Endothelial cell of umbilical vein (primary cell): ENCODE results near the gene FNDC5. TPM values are rescaled to one million over a fixed set of nuclear protein-coding genes. Genes with fewer than 3 reads are reported as not detected.

Experiments used
- BruUV-seq: library from RNA; stranded (reverse); fragments of 400-500 nt; replicated peaks from 2 replicates; lab custom pipeline; 2021; lab: Mats Ljungman, UMichigan
- CTCF ChIA-PET: fragments of 300-600, 350-600 bp; sonication (Branson Sonifier 250); formaldehyde crosslinking; loops from one replicate; lab custom pipeline; 2021; ENCODE audit warnings: antibody characterized with exemption, inconsistent platforms; lab: Charles Lee
- POLR2A ChIA-PET: fragments of 300-600, 350-600 bp; sonication (Branson Sonifier 250); formaldehyde crosslinking; loops from one replicate; lab custom pipeline; 2021; ENCODE audit warnings: antibody characterized with exemption, inconsistent platforms; lab: Charles Lee
- DNase-seq: peaks from one replicate; pipeline ENCODE4 v3.0.0-alpha.2; 2011; ENCODE audit warnings: low read depth, low spot score
- FAIRE-seq: peaks from 2 replicates; lab custom pipeline; 2011; peaks lifted over from hg19 to GRCh38; lab: Jason Lieb, UNC
- H2AFZ ChIP-seq: 2 replicates; pipeline ENCODE4 v1.6.0; 2012; ENCODE audit warnings: low read depth, low read length, control low read depth, inconsistent platforms
- H3K27ac ChIP-seq: 2 replicates; pipeline ENCODE4 v1.5.1; 2011; ENCODE audit warnings: low read depth, mild to moderate bottlenecking, control low read depth, low read length, moderate library complexity; ENCODE audit not compliant: insufficient read depth
- H3K27me3 ChIP-seq, 2 experiments: 2 replicates each; pipeline versions ENCODE4 v1.6.0 to v1.6.1; 2011; ENCODE audit warnings: low read length in 2 of 2, mixed read lengths in 1 of 2; ENCODE audit not compliant: control insufficient read depth in 2 of 2, insufficient read depth in 2 of 2
- H3K36me3 ChIP-seq, 2 experiments: 2 replicates in 1 of 2; 3 replicates in 1 of 2; pipeline ENCODE4 v1.5.1; 2011; ENCODE audit warnings: low read length in 2 of 2, mild to moderate bottlenecking in 1 of 2, moderate library complexity in 1 of 2; ENCODE audit not compliant: control insufficient read depth in 2 of 2, insufficient read depth in 2 of 2; ENCODE audit errors: extremely low read depth in 1 of 2
- H3K4me1 ChIP-seq: 3 replicates; pipeline ENCODE4 v1.5.1; 2011; ENCODE audit warnings: mild to moderate bottlenecking, low read length; ENCODE audit not compliant: control insufficient read depth, insufficient read depth; ENCODE audit errors: extremely low read depth
- H3K4me2 ChIP-seq: 2 replicates; pipeline ENCODE4 v1.6.1; 2011; ENCODE audit warnings: low read length, control low read depth, mixed read lengths; ENCODE audit not compliant: insufficient read depth
- H3K4me3 ChIP-seq, 3 experiments: fragments of 200-600 bp in 1 of 3; sonication (generic), shearing (Covaris generic) in 1 of 3; replicated peaks in 1 of 3; 2 replicates each; pipeline ENCODE4 v1.5.1; 2011 to 2016; ENCODE audit warnings: control low read depth in 3 of 3, low read length in 3 of 3, mild to moderate bottlenecking in 2 of 3, inconsistent platforms in 1 of 3, low read depth in 1 of 3, moderate library complexity in 1 of 3; ENCODE audit not compliant: insufficient read depth in 1 of 3
- H3K79me2 ChIP-seq: 2 replicates; pipeline ENCODE4 v1.6.0; 2012; ENCODE audit warnings: low read length, inconsistent platforms; ENCODE audit not compliant: control insufficient read depth, insufficient read depth
- H3K9ac ChIP-seq: replicated peaks from 2 replicates; pipeline ENCODE3; 2011; ENCODE audit warnings: low read length, control low read depth; ENCODE audit not compliant: insufficient read depth; ENCODE audit errors: extremely low read depth
- H3K9me1 ChIP-seq: replicated peaks from 3 replicates; pipeline ENCODE4 v1.6.0; 2011; ENCODE audit warnings: mild to moderate bottlenecking, low read length; ENCODE audit not compliant: control insufficient read depth, insufficient read depth; ENCODE audit errors: extremely low read depth
- H3K9me3 ChIP-seq: replicated peaks from 2 replicates; pipeline ENCODE4 v1.5.1; 2012; ENCODE audit warnings: low read length, inconsistent platforms; ENCODE audit not compliant: control insufficient read depth, insufficient read depth
- H4K20me1 ChIP-seq: replicated peaks from 2 replicates; pipeline ENCODE3; 2011; ENCODE audit warnings: mild to moderate bottlenecking, low read length; ENCODE audit not compliant: control insufficient read depth, insufficient read depth; ENCODE audit errors: extremely low read depth
- CTCF ChIP-seq, 2 donors: IDR thresholded peaks; 1 replicate in 1 of 2; 2 replicates in 1 of 2; pipeline ENCODE4 v1.5.1; 2011; ENCODE audit warnings: low read length in 2 of 2, mild to moderate bottlenecking in 2 of 2, moderate library complexity in 2 of 2, control low read depth in 1 of 2, inconsistent platforms in 1 of 2, low read depth in 1 of 2; ENCODE audit not compliant: insufficient read depth in 1 of 2; ENCODE audit errors: extremely low read depth in 1 of 2
- EZH2 ChIP-seq: IDR thresholded peaks from 2 replicates; pipeline ENCODE4 v1.6.1; 2012; ENCODE audit warnings: borderline replicate concordance, low read depth, mild to moderate bottlenecking, moderate library complexity, low read length, inconsistent platforms; ENCODE audit not compliant: severe bottlenecking
- GATA2 ChIP-seq: IDR thresholded peaks from 2 replicates; pipeline ENCODE4 v1.7.0; 2011; ENCODE audit warnings: low read depth, mild to moderate bottlenecking, moderate library complexity, mixed read lengths, low read length; ENCODE audit not compliant: insufficient read length, insufficient read depth
- POLR2A ChIP-seq: IDR thresholded peaks from 2 replicates; pipeline ENCODE4 v1.6.1; 2012; ENCODE audit warnings: low read depth, mild to moderate bottlenecking, control low read depth, low read length
- POLR2AphosphoS5 ChIP-seq: IDR thresholded peaks from 2 replicates; pipeline ENCODE4 v1.6.1; 2012; ENCODE audit warnings: low read depth, mild to moderate bottlenecking, control low read depth, low read length, moderate library complexity; ENCODE audit not compliant: insufficient read depth
- dilution Hi-C: fragments of 300-500 bp; cut with MboI; formaldehyde crosslinking; loops from one replicate; pipeline ENCODE4 v1.15.0; 2019; ENCODE audit warnings: low sequenced_read_pairs; ENCODE audit not compliant: extremely low pct_ligation_motif_present
- intact Hi-C: fragments of 100-400 bp; cut with micrococcal nuclease; formaldehyde crosslinking; loops from one replicate; pipeline ENCODE4 v1.10.0; 2022
- polyA plus RNA-seq, 4 experiments: library from polyadenylated mRNA; depleted of rRNA in 3 of 4; stranded (reverse) in 3 of 4; unstranded in 1 of 4; fragments of >200 nt; gene quantifications; 2 replicates each; pipeline versions ENCODE4 v1.2.1 to v1.2.3, GENCODE V29; 2011 to 2012; ENCODE audit warnings: missing spikeins in 1 of 4
- total RNA-seq: library from RNA; stranded (reverse); gene quantifications from 2 replicates; pipeline ENCODE4 v1.2.3, GENCODE V29; 2021

Gene FNDC5
- total and polyA plus RNA-seq, 2 donors (not counting 3 experiments of a cell fraction or from before 2014, with no cell fraction given): 0.14 to 0.64 TPM

GRCh38 chr1:32901823-32902534 is 31.3 kb upstream of the FNDC5 start:
- TF ChIP-seq GATA2: no peak
- TF ChIP-seq POLR2AphosphoS5: no peak
- FAIRE-seq (no peak), DNase-seq (no peak)
- no peaks in the 10 kb centered on the region for H3K9me3 ChIP-seq
- intact Hi-C loops: no loop called here
- H3K9ac ChIP-seq: peak overlapping the region; percentile 31
- no peaks in the 10 kb centered on the region for H3K9me1 ChIP-seq
- ChIA-PET POLR2A (no interaction called here), CTCF (interaction anchor here (1.1 kb wide), 1 partner anchor 11 kb away, joined by 4 read pairs; no protein-coding TSS in a partner anchor)
- no peaks in the 10 kb centered on the region for H4K20me1 ChIP-seq
- H3K27ac ChIP-seq: no peak overlapping the region
- dilution Hi-C loops: no loop called here
- H3K79me2 ChIP-seq: no peaks in the 10 kb centered on the region
- H3K27me3 ChIP-seq: peaks cover 0 to 3% of the 10 kb centered on the region in 2 experiments
- H3K4me2 ChIP-seq: peak overlapping the region; percentile 87
- H3K36me3 ChIP-seq: no peaks in the 10 kb centered on the region
- peaks cover 13% of the 10 kb centered on the region for H3K4me1 ChIP-seq
- no TSS peak for BruUV-seq
- peak overlapping the region; percentile 98 for H2AFZ ChIP-seq
- peak overlapping the region; percentile 43 to 62 (median 50) for H3K4me3 ChIP-seq

- ChIA-PET POLR2A (no interaction called here), CTCF (interaction anchor here (1.1 kb wide), 1 partner anchor 10 kb away, joined by 4 read pairs; no protein-coding TSS in a partner anchor)
- BruUV-seq: TSS peak; percentile 9
- Histone ChIP-seq H4K20me1 (no peaks in the 10 kb centered on the region), H3K36me3 (no peaks in the 10 kb centered on the region), H3K79me2 (no peaks in the 10 kb centered on the region), H3K4me3 (peak within 1 kb of the TSS; percentile 43 to 62 (median 50)), H3K9me1 (no peaks in the 10 kb centered on the region), H3K27ac (no peak within 1 kb of the TSS), H3K9me3 (no peaks in the 10 kb centered on the region), H3K9ac (peak within 1 kb of the TSS; percentile 31), H3K4me2 (peak within 1 kb of the TSS; percentile 87), H2AFZ (peak within 1 kb of the TSS; percentile 98), H3K27me3 (peaks cover 0 to 3% of the 10 kb centered on the region in 2 experiments), H3K4me1 (peaks cover 13% of the 10 kb centered on the region)
- dilution Hi-C loops: no loop called here
- intact Hi-C loops: no loop called here
- FAIRE-seq: no peak
- TF ChIP-seq POLR2A (peak; percentile 32), GATA2 (no peak), CTCF (IDR thresholded peaks at IDR 0.05; ENCODE audit: extremely low read depth in 1 of 2, insufficient read depth in 1 of 2, low read depth in 1 of 2, low read length in 2 of 2) (peak in 1 of 2 donors; percentile 6), EZH2 (peak; percentile 13)
- no peak for DNase-seq
Measured at GRCh38 chr1:32900956-32901822, 30.5 kb upstream of the FNDC5 start, which contains the start of gene TMEM54. Gene TMEM54, minus strand, starts transcription at chr1:32901389. Its CDS starts 151 bp downstream, at chr1:32901238.
